Measurements from ENCODE around the gene PRKCD. TPM values are rescaled to one million over a fixed set of nuclear protein-coding genes. Genes with fewer than 3 reads are reported as not detected.

PRKCD gene
- total RNA-seq, 1 donor from 2014 or later, result 15.3 TPM

DNA sequence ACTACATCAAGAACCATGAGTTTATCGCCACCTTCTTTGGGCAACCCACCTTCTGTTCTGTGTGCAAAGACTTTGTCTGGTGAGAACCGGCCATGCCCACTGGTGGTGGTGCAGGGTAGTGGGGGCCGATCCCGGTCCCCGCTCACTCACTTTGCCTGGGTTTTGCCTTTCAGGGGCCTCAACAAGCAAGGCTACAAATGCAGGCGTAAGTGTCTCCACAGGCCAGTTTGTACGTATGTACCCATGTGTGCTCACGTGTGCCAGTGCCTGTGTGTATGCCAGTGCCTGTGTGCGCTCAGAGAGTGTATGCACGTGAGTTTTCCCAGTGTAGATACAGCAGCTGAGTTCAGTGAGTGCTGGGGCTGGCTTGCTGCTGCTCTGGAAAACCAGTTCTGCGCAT is 20.5 kb downstream of the PRKCD start:
- ATAC-seq (ENCODE audit: poor library complexity), result no peak
- DNase-seq, result no peak
- intact Hi-C loops (cut with DNase I), result no loop called here

DNA sequence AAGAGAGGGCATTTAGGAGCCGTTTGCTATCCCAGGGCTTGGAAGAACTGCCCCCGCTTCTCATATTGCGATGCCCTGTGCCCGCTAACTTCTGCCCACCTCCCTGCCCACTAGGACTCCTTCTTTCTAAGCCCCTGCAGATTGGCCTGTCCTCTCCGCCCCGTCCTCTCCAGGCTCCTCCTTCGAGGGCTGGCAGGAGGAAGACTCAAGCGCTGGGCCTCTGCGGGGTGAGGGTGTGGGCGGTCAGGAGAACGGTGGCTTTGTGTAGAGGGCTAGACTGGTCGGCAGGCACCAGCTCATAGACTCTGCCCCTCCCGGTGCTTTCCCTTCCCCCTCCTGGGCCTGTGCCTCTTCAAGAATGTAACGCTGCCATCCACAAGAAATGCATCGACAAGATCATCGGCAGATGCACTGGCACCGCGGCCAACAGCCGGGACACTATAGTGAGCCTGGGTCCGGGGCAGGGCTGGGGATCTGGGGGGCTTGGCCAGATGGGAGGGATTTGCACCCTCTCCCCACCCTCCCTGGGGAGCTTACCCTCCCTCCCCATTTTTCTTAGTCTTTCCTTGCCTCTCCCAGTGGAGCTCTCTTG is 21.9 kb downstream of the PRKCD start:
- no peak for ATAC-seq (ENCODE audit: poor library complexity)
- intact Hi-C loops (cut with DNase I), result no loop called here

DNA sequence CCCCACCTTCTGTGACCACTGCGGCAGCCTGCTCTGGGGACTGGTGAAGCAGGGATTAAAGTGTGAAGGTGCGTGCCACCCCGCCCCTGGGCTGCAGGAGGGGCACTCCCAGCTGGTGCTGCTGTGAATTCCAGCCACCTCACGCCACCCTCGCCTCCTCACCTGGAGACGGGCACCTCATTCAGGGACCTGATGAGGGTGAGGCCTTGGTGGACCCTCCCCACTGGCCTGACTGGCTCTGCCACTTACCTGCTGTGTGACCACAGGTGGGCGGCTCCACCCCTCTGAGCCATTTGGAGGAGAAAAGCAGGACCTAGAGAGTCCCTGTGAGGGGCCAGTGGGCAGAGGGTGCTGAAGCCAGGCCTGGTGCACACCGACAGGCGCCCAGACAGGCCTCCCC is 22.5 kb downstream of the PRKCD start:
- intact Hi-C loops (cut with DNase I), result no loop called here
- ATAC-seq (ENCODE audit: poor library complexity) (no peak), DNase-seq (no peak)

More for the DNA sequence above, 21.9 kb downstream of the PRKCD start:
- DNase-seq, result no peak

DNA sequence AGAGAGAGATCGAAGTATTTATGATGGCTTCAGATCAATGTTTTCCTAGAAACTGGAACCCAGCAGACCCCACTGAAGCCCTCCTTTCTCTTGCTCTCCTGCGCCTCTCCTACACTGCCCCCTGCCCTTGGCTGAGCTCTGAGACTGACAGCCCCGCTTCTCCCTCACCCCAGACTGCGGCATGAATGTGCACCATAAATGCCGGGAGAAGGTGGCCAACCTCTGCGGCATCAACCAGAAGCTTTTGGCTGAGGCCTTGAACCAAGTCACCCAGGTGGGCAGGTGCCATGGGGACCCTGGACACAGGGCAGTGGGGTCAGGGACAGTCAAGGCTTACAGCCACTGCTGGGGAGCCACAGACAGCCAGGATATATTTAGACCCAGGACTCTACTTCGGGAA is 23.7 kb downstream of the PRKCD start:
- ATAC-seq (ENCODE audit: poor library complexity) (no peak), DNase-seq (no peak)
- intact Hi-C loops (cut with DNase I), result no loop called here

DNA sequence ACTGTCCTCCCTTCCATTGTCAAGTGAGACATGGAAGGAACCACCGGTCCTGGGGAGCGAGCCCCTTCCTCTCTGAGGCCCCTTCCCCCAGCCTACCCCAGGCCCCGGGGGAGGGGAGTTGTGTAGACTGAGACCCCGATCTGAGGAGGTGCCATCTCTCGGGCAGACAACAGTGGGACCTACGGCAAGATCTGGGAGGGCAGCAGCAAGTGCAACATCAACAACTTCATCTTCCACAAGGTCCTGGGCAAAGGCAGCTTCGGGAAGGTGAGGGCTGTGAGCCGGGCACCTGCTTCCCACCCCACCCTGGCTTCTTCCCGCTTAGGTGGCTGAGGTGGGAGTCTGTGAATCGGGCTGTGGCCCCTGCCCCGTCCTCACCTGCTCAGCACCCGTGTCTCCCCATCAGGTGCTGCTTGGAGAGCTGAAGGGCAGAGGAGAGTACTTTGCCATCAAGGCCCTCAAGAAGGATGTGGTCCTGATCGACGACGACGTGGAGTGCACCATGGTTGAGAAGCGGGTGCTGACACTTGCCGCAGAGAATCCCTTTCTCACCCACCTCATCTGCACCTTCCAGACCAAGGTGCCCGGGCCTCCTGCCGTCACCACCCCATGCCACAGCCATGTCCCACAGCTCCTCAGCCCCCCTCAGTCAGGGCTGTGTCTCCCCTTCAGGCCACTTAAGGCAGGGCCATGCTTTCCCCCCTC is 24.9 kb downstream of the PRKCD start:
- no peak for DNase-seq

DNA sequence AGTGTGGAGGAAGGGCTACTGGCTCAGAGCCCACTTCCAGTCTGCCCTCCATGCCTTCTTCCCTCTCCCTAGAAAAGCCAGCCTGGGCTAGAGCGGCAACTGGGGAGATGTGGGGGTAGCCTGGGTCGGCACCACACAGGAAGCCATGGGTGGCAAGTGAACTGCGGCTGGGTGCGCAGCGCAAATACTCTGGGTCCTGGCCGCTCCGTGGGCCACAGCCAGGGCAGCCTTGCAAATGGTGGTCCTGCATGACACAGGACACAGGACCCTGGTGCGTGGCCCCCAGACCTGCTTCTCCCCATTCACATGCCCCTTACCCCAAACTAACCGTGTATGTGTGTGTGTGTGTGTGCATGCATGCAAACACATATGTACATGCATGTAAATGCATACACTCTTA is 25.7 kb downstream of the PRKCD start:
- no peak for DNase-seq
- no peak for ATAC-seq (ENCODE audit: poor library complexity)

More for the DNA sequence above, 24.9 kb downstream of the PRKCD start:
- intact Hi-C loops (cut with DNase I), result no loop called here
- ATAC-seq (ENCODE audit: poor library complexity), result no peak

DNA sequence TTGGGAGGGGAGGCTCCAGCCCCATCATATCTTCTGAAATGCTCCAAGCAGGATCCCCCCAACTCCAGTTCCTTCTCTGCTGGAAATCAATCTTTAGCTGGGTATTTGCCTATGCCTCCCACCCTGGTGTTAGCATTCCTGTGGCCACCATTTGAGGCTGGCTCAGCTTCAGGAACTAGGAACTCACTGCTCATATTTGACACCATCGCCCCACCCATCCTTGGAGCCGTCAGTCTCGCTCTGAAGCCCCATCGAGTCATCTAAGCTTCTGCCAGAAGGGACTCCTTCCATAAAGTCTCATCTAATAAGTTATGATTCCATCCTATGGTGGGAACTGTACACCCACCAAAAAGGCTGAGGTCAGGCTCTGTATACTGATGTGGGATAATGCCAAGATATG is 26.4 kb downstream of the PRKCD start:
- DNase-seq (peak; percentile 8), ATAC-seq (ENCODE audit: poor library complexity) (no peak)
- intact Hi-C loops (cut with DNase I), result no loop called here

More for the DNA sequence above, 25.7 kb downstream of the PRKCD start:
- intact Hi-C loops (cut with DNase I), result no loop called here

DNA sequence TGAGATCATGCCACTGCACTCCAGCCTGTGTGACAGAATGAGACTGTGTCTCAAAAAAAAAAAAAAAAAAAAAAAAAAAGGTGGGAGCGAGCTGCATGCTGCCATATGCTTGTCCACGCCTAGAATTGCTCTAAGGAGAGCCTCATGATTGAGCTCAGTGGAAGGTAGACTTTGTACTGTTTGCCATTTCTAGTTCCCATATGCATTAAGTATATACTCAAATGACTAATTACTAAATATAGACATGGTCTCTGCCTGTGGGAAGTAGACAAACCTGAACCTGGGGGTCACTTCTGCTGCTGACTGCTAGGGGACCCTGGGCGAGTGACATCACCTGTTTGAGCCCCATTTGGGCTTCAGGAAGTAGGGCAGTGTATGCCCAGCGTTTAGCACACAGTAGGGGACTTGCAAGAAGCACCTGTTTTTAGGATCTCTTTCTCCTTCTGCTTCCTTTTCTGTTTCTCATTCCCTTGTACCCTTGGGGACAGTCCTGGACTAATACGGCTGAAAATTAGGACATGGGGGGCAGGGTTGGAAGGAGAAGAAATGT is 27.2 kb downstream of the PRKCD start:
- intact Hi-C loops (cut with DNase I), result no loop called here
- DNase-seq, result peak; percentile 11
- ATAC-seq (ENCODE audit: poor library complexity), result no peak

DNA sequence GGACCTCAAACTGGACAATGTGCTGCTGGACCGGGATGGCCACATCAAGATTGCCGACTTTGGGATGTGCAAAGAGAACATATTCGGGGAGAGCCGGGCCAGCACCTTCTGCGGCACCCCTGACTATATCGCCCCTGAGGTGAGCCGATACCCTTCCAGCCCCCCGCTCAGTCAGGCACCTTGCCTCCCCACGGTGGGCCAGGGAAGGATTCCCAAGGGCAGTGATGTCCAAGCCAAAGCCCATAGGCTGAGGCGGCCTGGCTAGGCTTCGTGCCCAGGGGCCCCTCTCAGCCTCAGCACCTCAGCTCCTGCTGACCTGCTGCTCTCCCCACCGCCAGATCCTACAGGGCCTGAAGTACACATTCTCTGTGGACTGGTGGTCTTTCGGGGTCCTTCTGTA is 27.7 kb downstream of the PRKCD start:
- DNase-seq (no peak), ATAC-seq (ENCODE audit: poor library complexity) (no peak)
- intact Hi-C loops (cut with DNase I), result no loop called here

DNA sequence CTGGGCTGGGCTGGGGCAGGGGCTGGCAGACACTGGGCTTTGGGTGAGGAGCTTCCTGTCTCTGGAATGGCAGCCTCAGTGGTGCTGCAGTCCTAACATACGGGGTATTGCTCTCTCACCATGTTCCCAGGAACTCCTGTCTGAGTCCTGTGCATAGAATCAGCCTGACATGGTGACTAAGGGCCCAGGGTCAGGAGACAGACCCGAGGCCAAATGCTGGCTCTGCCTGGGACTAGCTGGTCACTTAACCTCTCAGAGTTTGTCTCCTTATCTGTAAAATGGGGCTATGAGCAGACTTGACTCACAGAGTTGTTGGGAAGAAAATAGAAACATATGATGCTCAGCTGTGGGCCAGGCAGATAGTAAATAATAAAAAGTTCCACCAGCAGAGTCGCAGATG is 28.3 kb downstream of the PRKCD start:
- intact Hi-C loops (cut with DNase I), result no loop called here
- DNase-seq, result no peak
- no peak for ATAC-seq (ENCODE audit: poor library complexity)

DNA sequence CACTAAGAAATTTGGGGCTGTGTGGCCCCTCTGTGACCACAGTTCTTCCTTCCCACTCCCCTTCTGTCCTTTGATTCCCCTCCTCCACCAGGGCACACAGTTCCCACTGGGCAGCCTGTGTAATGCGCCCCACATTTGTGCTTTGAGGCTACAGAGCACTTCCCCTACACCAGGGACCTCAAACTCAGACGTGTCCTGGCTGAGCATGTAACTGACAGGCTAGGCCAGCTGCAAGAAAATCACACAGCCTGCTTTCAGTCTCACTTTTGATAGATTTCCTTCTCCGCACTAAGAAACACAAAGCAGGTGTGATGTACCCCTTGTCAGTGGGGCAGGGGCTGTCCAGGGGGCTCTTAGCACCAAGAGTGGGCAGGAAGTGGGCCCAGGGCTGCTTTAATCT is 29.6 kb downstream of the PRKCD start:
- no peak for DNase-seq

DNA sequence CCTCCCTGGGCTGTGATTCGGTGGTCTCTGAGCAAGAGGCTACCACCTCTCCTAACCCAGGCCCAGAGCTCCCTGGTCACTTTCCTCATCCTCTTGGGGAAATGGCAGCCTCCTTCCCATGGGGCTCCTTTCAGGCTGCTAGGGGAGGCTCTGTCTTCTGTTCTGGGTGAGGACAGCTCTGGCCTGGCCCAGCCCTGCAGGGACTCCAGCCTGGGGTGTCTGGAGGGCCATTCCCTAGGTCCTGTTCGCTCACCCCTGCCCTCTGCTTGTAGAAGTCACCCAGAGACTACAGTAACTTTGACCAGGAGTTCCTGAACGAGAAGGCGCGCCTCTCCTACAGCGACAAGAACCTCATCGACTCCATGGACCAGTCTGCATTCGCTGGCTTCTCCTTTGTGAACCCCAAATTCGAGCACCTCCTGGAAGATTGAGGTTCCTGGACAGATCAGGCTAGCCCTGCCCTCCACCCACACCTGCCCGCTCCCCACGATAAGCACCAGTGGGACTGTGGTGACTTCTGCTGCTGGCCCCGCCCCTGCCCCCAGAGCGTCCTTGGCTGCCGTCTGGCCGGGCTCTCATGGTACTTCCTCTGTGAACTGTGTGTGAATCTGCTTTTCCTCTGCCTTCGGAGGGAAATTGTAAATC is 30.9 kb downstream of the PRKCD start:
- ATAC-seq (ENCODE audit: poor library complexity) (no peak), DNase-seq (no peak)
- intact Hi-C loops (cut with DNase I), result no loop called here

More for the DNA sequence above, 29.6 kb downstream of the PRKCD start:
- intact Hi-C loops (cut with DNase I), result no loop called here
- no peak for ATAC-seq (ENCODE audit: poor library complexity)

DNA sequence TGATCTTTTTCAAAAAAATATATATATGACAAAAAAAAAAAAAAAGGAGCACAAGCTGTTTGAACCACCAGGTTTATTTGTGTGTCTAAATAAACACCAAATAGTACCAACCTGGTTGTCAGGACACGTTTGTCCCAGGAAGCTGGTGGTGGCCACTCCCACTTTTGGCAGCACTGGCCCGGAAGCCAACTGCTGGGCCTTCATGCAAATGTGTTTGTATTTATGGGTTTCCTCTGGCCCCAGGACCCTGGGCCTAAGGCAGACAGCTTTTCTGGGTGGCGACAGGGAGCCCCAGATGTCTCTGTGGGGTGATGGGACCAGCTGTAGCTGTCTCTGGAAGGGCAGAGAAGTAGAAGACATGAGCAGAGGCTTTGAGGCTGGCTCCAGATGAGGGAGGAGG is 31.6 kb downstream of the PRKCD start:
- ATAC-seq (ENCODE audit: poor library complexity) (no peak), DNase-seq (no peak)
- intact Hi-C loops (cut with DNase I), result no loop called here

DNA sequence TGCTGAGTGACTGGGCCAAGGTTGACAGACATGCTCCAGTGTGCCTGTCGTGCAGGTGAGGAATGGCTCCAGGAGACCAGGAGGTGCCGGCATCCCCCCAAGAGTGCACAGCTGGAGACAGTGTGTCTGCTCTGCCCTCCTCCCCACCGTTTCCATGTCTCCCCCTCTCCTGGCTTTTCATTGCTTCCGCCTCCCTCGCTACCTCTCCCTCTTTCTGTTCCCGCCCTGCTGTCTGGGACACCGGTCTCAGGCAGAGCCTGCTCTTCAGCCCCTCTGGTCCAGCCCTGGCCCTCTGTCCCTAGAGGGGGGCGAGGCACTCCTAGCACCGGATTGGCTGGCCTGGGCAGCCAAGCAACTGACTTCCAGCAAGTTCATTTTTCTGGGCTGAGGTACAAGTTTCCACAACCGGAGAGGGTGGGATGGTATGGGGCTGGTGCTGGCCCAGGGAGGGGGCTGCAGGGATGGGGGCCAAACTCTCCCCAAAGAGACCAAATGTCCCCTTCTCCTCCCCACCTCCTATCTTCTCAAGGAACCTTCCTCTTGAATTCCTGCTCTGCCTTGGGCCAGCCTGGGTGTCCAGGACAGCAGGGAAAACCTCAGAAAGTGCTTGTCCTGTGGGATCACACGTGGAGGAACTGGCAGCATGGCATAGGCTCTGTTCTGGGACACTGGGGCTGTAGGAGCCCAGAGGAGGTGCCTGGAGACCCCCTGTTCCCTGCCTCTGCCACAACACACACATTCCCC is 32.6 kb downstream of the PRKCD start:
- intact Hi-C loops (cut with DNase I), result no loop called here
- DNase-seq (peak; percentile 55), ATAC-seq (ENCODE audit: poor library complexity) (peak; percentile 32)

DNA sequence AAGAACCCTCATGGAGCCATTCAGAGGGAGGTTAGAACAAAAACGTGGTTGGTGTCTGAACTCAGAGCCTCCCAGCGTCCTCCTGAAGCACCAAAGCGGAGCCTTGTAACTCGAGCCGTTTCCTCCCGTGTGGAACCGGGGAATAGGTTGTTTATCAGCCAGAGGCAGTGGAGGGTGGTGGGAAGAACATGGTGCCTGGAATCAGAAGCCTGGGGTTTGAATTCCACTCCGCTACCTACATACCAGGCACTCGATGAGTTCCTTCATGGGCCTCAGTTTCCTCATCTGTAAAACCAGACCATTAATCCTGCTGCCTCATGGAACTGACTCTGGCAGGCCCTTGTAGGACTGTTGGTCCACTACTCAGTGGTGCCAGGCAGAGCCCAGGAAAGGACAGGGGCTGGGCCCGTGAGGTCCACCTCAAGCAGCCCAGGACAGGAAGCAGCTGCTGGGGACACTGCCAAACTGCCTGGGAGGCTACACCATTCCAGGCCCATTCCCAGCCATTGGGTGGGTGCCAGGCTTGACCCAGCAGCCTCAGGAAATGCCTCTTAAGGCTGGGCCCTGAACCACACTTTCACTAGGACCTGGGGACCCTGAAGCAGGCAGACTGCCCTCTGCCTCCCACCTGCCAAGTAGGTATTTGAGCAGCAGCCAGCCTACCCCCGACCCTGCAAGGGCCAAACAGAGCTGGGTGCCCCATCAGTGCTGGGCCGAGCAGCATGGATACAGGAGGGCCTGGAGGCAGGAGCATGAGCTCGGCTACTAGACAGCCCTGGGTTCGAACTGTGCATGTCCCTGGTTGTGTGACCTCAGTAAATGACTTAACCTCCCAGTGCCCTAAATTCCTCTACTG is 33.4 kb downstream of the PRKCD start:
- DNase-seq, result peak; percentile 76
- intact Hi-C loops (cut with DNase I), result loop anchor here (5.0 kb wide), 1 partner anchor 62 kb away; the partner anchor contains the start of gene RFT1

DNA sequence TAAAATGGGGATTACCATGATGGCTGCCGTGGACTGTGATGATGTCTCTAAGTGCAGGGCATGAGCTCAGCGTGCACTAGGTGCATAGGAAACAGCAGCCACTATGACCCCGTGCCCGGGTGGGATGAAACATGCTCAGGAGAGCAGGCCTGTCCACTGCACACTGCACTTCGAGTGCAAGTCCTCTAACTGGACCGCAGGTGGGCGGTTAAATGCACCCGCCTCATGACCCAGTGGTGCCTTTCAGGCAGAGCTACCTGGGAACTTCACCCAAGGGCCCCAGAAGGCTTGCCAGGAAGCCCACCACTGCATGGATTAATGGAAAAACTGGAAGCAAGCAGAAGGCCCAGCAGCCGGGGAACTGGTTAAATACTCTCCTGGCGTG is 34.0 kb downstream of the PRKCD start:
- ATAC-seq (ENCODE audit: poor library complexity), result no peak
- intact Hi-C loops (cut with DNase I), result loop anchor here (5.0 kb wide), 1 partner anchor 63 kb away; the partner anchor contains the start of gene RFT1

More for the DNA sequence above, 33.4 kb downstream of the PRKCD start:
- peak; percentile 24 for ATAC-seq (ENCODE audit: poor library complexity)

DNA sequence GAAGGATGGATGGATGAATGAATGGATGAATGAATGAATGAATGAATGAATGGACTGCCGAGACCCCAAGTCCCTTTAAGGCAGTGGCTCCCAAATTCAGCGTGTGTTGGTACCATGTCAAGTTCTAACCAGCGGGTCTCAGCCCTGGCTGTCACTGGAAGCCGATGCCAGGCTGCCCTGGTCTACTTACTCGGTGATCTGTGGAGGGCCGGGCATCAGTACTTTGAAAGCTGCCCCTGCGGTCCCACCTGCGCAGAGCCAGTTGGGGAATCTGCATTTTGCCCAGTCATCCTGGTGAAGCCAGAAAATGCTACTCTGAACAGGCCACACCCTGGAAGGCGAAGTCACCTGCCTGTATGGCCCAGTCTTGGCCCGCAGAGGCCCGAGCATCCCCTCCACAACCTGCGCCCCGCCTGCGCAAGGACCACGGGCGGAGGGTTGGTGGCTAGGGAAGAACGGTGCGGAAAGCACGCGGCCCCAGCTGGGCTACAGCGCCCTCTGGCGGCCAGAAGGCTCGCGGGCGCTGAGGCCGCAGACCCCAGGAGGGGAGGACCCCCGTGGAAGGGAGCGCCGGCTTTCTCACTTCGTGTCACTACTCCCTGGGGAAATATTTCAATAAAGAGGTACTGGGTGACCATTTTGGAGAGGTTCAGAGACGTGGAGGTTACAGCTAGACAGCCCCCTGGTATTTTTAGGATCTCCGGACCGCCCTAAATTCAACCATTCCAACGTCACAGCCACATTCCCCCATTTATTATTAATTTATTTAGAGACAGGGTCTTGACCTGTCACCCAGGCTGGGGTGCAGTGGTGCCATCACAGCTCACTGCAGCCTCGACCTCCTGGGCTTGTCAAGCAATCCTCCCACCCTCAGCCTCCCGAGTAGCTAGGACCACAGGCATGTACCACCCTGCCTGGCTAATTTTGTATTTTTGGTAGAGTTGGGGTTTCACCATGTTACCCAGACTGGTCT is 34.9 kb downstream of the PRKCD start:
- intact Hi-C loops (cut with DNase I), result loop anchor here (2.0 to 5.0 kb wide), 2 partner anchors 64 to 81 kb away; partner anchors contain the start of gene RFT1
- DNase-seq (peak; percentile 68), ATAC-seq (ENCODE audit: poor library complexity) (peak; percentile 83)

More for the DNA sequence above, 34.0 kb downstream of the PRKCD start:
- peak; percentile 32 for DNase-seq

Measured in Right ventricle myocardium superior (tissue), 1 donor.